Measurements from ENCODE around the gene GOLGA6B.

GRCh38 chr15:72604794-72605193, 49.7 kb upstream of the GOLGA6B start:
- TF ChIP-seq CTCF (IDR thresholded peaks at IDR 0.05) (no peak), POLR2A (IDR thresholded peaks at IDR 0.05) (no peak)

Data from thyroid gland (tissue), 4 donors.